NOMO-1 (cell line): Measurements from ENCODE around the gene HOXC11.

Source experiments
- DNase-seq, 2 experiments: peaks; one replicate each; lab custom pipeline; 2025; ENCODE audit not compliant: unreplicated experiment in 2 of 2; lab: John Stamatoyannopoulos, UW

Gene HOXC11

DNA sequence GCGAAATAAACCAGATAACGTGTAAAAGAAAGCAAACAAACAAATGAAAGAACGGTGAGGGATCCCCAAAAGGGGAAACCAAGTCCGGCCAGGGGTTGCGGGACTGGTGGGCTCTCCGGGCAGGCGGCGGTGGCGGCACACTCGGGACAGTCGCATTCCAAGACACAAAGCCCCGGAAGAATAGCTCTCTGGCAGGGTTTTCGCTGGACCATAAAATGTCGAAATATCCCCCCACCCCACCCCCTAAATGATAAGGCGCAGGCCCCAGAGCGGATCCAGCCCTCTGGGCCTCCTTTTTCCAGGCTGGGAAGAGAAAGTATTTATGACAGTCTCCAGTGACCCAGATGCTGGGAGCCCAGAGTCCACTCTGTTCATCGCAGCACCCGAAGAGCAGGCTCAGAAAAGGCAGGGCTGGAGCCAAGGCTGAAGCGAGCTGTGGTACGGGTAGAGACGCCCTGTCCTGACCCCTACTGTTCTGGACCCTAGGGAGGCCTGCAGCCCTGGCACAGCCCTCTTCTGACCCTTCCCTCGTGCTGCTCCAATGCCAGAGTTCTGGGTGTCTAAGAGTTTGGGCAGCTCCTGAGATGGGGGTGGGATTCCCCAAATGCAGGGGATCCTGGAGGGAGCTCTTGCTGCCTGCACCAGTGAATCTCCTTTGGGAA is 33.8 kb downstream of the HOXC11 start:
- peak in 1 of 2 experiments; percentile 28 for DNase-seq

DNA sequence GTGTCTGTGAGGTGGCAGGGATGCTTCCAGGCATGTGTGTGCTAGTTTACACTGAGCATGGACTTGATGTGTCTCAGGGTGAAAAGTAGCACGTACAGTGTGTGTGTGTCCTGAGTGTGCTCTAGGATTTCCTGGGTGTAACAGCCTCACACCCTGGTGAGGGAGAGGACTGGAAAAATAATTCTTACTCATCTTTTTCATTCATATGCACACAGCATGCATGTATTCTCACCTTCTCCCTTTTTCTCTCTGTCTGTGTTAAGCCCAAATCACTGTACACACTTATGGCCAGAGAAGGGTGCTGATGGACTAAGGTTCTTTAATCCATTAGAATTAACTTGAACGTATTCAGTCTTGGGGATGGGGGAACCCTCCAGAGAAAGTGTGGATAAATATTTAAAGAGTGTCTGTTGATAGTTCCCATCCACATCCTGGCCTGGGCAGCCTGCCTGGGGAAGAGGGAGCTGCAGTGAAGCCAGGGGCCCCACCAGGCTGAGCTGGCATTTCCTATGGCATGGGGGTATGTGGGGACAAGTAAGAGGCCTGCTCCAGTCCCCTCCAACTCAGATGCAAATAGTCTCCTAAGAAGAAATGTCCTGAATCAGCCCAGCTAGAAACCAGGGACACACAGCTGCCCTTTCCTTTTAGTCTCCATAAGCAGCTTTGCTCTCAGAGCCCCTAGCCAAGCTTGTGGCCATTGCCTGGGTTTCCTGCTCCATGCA is 34.8 kb downstream of the HOXC11 start:
- DNase-seq = no peak

DNA sequence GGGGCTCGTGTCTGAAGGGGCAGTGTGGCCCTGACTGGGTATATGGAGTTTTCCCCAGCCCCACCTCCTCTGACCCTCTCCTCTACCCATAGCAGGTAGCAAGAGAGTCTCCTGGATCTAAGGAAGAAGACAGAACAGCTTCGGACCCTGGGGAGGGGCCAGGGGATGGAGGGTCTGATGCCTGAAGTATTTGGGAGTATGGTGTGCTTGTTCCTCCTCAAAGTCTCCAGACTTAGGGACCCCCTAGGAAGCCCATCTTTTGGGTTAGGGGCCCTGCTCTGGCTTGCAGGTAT is 35.3 kb downstream of the HOXC11 start:
- DNase-seq = no peak

DNA sequence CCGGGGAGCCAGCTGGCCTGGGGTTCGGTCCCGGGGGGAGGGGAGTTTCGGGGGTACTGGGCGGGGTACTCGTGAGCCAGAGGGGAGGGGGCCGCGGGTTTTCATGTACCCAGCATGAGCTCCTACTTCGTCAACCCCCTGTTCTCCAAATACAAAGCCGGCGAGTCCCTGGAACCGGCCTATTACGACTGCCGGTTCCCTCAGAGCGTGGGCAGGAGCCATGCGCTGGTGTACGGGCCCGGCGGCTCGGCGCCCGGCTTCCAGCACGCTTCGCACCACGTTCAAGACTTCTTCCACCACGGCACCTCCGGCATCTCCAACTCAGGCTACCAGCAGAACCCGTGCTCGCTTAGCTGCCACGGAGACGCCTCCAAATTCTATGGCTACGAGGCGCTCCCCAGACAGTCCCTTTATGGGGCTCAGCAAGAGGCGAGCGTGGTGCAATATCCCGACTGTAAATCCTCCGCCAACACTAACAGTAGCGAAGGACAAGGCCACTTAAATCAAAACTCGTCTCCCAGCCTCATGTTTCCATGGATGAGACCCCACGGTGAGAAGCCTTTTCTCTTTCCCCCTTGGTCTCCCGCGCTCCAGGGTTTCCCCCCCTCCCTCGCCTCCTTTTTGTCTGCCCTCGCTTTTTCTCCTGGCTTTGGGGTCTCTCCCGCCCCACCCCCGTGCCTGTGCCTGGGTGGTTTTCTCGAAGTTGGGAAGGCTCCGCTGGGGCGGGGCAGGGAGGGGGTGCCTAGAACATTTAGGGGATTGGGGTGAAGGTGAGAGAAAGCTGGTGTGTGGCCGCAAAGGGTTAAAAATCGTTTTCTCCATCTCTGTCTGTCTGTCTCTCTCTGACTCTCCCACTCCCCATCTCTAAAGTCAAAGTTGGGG is 36.5 kb downstream of the HOXC11 start:
- peak in 1 of 2 experiments; percentile 32 for DNase-seq

DNA sequence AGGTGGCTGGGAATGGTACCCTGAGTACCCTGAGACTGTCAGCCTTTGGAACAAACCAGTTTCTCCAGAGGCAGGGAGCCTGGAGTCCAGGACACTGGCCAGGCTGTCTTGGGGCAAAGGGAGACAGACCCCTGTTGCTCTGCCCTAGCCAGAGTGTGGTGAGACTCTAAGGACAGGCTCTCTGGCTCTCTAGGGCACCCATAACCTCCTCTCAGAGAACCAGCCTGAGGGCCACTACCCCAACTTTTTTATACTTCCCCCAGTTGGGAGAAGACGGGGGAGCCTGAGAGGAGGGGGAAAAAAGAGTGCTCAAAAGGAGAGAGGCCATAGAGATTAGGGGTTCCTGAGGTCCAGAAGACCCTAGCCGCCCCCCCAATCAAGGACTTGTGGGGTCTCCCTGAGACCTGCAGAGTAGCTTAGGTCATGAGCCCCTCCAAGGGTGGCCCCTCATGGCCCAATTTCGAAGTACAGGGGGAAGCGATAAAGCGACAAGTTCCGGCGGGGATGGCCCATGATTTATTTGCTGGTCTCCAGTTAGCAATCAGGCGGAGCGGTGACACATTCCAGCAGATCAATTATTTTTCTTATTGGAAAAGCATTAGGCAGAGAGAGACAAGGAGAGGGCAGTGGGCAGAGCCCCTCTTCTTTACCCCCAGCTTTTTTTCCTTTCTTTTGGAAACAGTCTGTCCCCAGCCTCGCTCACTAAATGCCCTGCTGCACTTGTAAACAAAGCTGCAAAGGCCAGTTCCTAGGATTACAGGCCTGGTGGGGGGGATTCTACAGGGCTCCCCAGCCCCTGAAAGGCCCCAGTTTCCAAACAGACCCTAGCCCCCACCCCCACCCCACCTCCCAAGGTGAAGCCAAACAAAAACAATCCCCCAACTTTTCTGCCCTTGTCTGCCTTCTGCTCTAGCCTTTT is 37.4 kb downstream of the HOXC11 start:
- no peak for DNase-seq

DNA sequence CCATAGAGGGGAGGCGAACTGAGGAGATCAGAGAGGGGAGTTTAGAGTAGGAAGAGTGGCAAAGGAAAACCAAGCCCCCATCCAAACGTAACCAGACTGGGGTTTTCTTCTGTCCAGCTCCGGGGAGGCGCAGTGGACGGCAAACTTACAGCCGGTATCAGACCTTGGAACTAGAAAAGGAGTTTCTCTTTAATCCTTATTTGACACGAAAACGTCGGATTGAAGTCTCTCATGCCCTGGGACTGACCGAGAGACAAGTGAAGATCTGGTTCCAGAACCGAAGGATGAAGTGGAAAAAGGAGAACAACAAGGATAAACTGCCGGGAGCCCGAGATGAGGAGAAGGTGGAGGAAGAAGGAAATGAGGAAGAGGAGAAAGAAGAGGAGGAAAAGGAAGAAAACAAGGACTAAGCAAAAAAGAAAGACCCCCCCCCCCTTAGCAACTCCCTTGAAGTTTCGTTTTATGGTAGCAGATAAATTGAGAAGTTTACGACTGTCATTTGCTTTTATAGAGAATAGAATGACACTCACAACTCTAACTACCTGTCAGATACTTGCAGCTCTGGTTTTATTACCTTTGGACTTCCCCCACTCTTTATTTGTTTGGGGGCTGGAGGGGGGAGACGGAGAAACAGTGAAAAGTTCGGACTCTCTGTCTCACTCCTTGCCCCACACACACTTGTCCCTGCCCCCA is 38.2 kb downstream of the HOXC11 start:
- DNase-seq = no peak

DNA sequence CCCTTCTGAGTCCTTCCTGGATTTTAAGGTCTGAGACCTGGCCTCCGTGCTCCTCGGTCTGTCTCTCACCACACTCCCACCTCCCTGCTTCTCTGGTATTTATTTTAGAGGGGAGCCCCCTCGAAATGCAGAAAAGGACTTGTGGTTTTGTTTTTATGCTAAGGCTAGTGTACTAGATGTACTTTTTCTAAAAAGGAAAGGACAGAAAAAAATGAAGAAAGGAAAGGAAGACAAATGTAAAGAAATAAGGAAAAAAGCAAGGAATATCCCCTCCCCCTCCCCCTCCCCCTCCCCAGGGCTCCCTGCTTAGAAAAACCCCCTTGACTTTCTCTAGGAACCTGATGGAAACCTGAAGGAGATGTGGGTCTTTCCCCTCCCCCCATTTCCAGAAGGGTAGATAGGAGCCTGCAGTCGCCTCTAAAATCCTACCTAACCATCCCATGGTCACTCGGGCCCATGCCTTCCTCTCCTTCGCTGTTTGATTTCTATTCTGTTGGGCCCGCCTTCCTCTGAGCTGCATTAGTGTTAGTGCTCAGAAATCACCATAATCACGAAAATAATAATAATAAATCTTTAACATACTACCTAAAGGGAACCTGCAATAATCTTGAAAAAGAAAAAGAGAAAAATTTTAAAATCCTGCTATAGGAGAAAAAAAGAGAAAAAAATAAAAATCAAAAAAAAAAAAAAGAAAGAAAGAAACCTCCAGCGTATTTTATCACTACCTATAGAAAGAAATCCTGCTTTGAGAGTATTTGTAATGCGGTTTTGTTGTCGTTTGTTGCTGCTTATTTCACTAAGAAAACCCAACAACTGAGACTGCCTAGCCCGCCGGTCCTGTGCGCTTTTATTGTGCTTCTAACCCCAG is 39.0 kb downstream of the HOXC11 start:
- no peak for DNase-seq

DNA sequence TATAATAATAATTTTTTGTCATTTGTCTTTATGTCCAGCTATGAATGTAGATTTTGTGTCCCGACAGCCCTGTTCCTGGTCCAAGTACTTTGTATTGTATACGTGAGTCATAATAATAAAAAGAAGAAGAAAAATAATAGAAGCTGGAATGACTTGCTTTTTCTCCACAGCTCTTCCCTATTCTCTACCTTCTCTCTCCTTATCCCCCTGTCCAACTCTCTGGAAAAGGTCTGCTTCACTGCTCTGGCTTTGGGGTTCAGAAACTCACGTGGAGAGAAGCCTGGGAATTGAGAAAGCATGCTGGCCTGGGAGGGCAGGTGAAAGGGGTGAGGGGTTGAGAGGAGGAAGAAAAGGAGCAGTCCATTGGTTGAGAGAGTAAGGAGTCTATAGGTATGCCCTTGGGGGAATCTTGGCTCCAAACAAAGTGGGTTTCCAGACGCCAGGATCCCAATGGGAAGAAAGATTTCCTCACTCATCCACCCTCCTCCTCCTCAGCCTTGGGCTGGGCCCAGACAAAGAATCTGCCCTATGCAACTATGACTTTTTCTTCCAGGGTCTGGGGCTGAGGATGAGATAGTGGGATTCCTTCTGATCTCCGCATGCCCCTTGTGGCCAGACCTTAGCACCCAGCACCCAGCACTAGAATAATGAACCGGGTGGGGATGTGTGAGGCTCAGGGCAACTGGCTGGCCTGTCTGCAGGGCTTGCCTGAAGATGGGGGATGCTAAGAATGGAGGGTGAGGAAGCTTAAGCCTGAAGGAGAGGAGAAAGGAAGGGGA is 39.9 kb downstream of the HOXC11 start:
- DNase-seq = no peak

DNA sequence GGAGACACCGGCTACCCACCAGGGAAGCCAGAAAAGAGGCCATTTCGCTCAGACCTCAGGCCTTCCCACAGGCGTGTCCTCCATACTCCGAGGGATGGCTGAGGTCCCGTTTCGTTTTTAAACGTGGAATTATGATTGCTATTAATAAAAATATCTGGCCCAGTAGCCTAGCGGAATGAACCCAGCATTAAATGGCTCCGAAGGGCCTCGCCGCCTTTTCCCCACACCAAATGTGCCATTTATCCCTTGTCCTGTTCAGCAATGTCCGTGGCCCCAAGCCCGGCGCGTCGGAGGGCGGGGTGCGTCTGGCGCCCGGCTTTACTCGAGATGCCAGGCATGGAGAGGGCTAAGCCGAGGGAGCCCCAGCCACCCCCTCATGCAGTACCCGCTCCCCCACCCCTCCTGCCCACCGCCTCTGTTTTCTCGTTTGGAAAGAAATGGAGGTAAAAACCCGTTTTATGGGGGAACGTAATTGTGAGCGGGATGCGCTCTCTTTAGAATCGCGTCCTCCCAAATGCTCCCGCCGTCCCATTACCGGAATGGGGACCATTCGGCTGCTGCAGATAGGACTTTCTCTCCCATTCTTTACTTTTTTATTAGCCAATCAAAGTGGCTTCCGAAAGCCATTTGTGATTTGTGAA is 41.6 kb downstream of the HOXC11 start:
- DNase-seq = no peak

DNA sequence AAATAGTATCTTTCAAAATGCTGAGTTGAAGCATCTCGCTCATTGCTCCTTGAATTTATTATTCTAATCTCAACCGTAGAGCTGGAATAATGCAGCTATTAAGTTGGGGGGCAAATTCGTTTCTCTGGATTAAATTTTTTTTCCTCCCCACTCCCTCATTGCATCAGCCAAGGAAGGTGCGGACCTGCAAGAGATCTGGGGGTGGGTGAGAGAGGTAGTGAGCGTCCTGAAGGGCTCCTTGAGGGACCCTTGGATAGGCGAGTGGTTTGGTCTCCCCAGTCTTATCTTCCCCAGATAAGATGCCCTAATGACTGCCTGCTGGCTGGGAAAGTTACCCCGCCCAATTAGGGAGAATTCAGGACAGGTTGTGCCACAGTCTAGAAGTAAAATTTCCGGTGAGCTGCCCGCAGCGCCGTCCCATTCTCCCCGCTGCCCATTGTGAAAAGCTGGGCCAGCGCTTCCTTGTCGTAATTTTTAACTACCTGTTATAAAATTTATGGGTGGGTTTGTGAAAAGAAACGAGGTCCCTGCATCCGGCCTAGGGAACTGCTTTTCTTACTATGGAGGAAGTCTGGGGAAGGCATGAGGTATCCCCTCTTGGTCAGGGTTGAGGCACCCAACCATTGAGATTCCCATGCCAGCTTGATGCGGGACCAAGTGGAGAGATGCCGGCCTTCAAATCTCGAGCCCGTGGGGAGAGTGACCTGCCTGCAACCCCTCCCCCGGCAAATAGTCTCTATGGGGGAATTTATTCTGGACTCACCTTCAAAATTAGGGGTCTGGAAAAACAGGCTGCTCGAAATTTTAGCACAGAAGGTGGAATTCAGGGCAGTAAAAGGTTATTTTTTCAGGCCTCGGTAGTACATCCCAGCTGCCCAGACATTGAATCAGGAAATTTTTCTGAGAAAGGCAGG is 42.3 kb downstream of the HOXC11 start:
- no peak for DNase-seq

DNA sequence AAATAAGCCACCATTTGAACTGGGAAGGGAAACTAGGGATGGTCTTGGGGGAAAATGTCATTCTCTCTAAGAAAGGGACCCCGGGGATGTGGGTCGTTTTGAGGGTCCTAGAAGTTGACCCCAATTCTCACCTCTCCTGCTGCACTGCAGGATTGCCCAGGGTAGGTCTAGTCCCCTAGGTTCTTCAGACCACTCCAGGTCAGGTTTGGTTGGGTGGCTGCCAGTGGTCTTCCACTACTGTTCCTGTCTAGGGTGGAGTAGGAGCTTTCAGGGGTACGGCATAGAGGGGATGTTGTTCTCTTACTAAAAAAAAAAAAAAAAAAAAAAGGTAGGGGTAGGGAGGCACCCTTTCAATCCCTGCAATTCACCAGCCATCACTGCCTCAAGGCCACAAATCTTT is 43.1 kb downstream of the HOXC11 start:
- DNase-seq = no peak

DNA sequence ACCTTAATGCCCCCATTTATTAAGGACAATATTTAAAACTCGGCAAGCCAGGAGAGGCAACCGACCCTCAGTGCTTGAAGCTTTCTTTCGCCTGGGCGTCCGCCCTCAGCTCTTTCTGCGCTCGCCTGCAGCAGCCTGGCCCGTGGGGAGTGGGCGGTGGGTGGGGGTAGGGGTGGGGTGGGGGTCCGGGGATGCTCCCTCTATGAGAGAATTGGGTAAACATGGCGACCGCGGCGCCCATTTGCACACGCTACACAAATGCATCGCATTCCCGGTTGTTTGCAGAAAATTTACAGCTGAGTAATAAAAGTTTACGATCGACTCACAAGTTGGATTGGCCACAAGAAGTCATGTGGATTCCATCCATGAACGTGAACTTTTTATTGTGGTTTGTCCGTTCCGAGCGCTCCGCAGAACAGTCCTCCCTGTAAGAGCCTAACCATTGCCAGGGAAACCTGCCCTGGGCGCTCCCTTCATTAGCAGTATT is 43.6 kb downstream of the HOXC11 start:
- DNase-seq = no peak

DNA sequence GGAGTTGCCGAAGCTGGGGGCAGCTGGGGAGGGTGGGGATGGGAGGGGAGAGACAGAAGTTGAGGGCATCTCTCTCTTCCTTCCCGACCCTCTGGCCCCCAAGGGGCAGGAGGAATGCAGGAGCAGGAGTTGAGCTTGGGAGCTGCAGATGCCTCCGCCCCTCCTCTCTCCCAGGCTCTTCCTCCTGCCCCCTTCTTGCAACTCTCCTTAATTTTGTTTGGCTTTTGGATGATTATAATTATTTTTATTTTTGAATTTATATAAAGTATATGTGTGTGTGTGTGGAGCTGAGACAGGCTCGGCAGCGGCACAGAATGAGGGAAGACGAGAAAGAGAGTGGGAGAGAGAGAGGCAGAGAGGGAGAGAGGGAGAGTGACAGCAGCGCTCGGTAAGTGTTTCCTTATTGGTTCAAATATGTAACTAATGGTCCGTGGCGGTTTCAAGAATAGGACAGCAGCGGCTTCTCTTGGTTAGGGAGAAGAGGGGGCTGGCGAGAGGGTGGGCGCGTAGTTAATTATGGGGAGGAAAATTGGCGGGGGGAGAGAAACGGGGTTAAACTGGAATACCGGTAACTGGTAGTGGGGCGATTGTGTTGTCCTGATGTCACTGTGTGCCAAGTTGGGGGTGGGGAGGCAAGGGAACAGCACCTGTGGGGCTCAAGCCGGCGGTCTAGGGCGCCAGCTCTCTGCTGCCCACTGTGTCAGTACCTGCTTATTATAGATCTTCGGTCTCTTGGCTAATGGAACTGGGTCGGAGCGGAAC is 44.3 kb downstream of the HOXC11 start:
- peak in 1 of 2 experiments; percentile 68 for DNase-seq

DNA sequence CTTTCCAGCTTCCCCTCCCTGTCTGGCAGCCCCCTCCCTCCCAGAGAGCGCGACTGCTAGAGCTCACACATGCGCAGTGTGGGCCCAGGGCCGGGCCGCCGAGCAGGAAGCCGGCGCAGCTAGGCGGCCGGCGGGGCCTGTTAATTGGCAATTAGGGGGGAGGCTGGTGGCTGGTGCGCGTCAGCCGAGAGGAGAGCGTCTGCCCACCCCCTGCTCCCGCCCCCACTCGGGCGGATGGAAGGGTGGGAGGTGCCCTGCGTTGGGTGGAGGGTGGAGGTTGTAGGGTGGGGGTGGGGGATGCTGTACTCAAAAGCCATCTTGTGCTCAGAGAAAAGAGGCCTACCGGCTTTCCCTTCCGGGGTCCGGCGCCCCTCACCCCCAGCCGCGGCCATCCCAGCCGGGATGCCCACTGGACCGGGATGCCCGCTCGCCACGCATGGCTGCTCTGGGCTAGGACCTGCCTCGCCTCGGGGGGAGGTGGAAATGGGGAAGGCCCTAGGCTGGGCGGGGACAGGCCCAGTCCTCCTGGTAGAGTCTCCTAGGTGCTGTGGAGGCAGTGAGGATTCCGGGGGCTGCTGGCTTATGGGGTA is 45.0 kb downstream of the HOXC11 start:
- peak; percentile 78 to 91 for DNase-seq

DNA sequence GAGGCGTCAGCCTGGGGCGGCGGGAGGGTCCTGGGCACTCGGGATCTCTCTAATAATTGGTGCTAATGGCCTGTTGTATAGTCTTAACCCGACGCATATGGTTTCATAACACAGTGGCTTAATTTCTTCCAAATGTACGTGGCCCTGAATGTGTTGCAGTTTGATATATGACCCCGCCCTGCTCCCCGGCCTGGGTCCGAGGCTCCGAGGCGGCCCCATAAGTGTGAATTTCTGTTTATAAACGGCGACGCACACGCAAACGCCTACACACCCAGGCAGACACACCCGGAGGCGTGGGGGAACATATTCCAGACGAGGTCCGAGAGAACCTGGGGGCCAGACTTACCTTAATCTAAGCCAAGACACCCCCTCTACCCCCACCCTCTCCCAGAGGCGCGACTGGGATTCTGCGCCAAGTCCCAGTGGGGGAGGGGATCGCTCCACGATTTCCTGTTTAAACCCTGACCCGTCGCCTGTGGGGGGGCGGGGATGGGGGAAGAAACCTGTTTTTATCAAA is 45.6 kb downstream of the HOXC11 start:
- DNase-seq = no peak
